Measurements from ENCODE around the gene LSM8. TPM values are rescaled to one million over a fixed set of nuclear protein-coding genes. Genes with fewer than 3 reads are reported as not detected.

LSM8 gene
- total and polyA plus RNA-seq, 10 of the 15 experiments (the other 5 are each of a cell fraction or from before 2014, with no cell fraction given), result 46.9 to 173 (median 111) TPM

- BruUV-seq (replicated peaks), result no TSS peak
- no peaks in the 10 kb centered on the region for H3K79me2 ChIP-seq (ENCODE audit: control insufficient read depth, insufficient read depth, low read length)
- no peaks in the 10 kb centered on the region for H4K20me1 ChIP-seq (ENCODE audit: control insufficient read depth, insufficient read depth)
- no peak overlapping the region for H3K9ac ChIP-seq (ENCODE audit: control insufficient read depth, insufficient read depth, low read length)
- H3K27ac ChIP-seq (ENCODE audit: control insufficient read depth, insufficient read depth), result no peak overlapping the region
- ATAC-seq (no peak), FAIRE-seq (no peak), DNase-seq (ENCODE audit: low read depth, low spot score) (no peak)
- H3K27me3 ChIP-seq (replicated peaks in 1 of 2; ENCODE audit: control insufficient read depth in 2 of 2, insufficient read depth in 2 of 2, low read length in 1 of 2), result no peaks in the 10 kb centered on the region
- H3K4me1 ChIP-seq (ENCODE audit: control insufficient read depth, insufficient read depth, low read length), result no peaks in the 10 kb centered on the region
- WGBS (ENCODE audit: insufficient coverage, insufficient replicate concordance, low lambda C conversion rate, missing lambda C conversion rate), result 0% methylated on average over 2 of the region's 2 CpGs
- CTCF ChIA-PET, result interaction anchor here (0.6 to 4.9 kb wide), 15 partner anchors 9 to 767 kb away, joined by 3 to 31 read pairs (median 4); no protein-coding TSS in a partner anchor
- no peak overlapping the region for H3K4me2 ChIP-seq (ENCODE audit: control insufficient read depth, insufficient read depth)
- H2AFZ ChIP-seq (ENCODE audit: control insufficient read depth, low read depth, low read length), result no peak overlapping the region
- POLR2A ChIA-PET, result no interaction called here
- SMC1A ChIA-PET (ENCODE audit: uncharacterized antibody, unreplicated experiment), result interaction anchor here (0.6 to 1.7 kb wide), 5 partner anchors 158 to 752 kb away, joined by 3 to 8 read pairs (median 4); no protein-coding TSS in a partner anchor
- intact Hi-C loops (cut with micrococcal nuclease; ENCODE audit: unreplicated experiment) (loop anchor here (2.0 to 5.0 kb wide), 4 partner anchors 159 to 749 kb away; no protein-coding TSS in a partner anchor), in situ Hi-C loops (cut with MboI) (loop anchor here (5.0 kb wide), 1 partner anchor 394 kb away; no protein-coding TSS in a partner anchor)
- no peaks in the 10 kb centered on the region for H3K36me3 ChIP-seq (ENCODE audit: control insufficient read depth in 2 of 2, insufficient read depth in 2 of 2, low read length in 1 of 2)
- RAD21 ChIA-PET (ENCODE audit: unreplicated experiment), result interaction anchor here (0.8 to 1.9 kb wide), 4 partner anchors 120 to 751 kb away, joined by 4 to 8 read pairs (median 4); no protein-coding TSS in a partner anchor
- H3K9me3 ChIP-seq (replicated peaks; ENCODE audit: control insufficient read depth, insufficient read depth, low read length), result no peaks in the 10 kb centered on the region
- H3K4me3 ChIP-seq, result no peak overlapping the region
- TF ChIP-seq E4F1 (IDR thresholded peaks at IDR 0.05; ENCODE audit: borderline replicate concordance, partially characterized antibody) (no peak), JUND (IDR thresholded peaks at IDR 0.05; ENCODE audit: low read depth, low read length) (no peak), ATF3 (IDR thresholded peaks at IDR 0.05; ENCODE audit: borderline replicate concordance, extremely low read depth, low read depth, low read length) (no peak), HSF1 (IDR thresholded peaks at IDR 0.05; ENCODE audit: low read depth, low read length) (no peak), CHD4 (IDR thresholded peaks at IDR 0.05) (no peak), BCL3 (IDR thresholded peaks at IDR 0.05; ENCODE audit: borderline replicate concordance, insufficient read depth, low read depth, low read length, poor library complexity, severe bottlenecking) (no peak), ZBED1 (IDR thresholded peaks at IDR 0.05; ENCODE audit: borderline replicate concordance) (no peak), NBN (IDR thresholded peaks at IDR 0.05) (no peak), CREM (IDR thresholded peaks at IDR 0.05; ENCODE audit: low read depth) (no peak), RUNX3 (IDR thresholded peaks at IDR 0.05; ENCODE audit: low read length) (no peak), IRF3 (IDR thresholded peaks at IDR 0.05) (no peak), NFYA (IDR thresholded peaks at IDR 0.05; ENCODE audit: borderline replicate concordance, low read depth, low read length) (no peak), MYC (IDR thresholded peaks at IDR 0.05; ENCODE audit: insufficient read depth, insufficient read length, insufficient replicate concordance, low read length, severe bottlenecking) (no peak), ZNF207 (IDR thresholded peaks at IDR 0.05; ENCODE audit: borderline replicate concordance) (no peak)
- TF ChIP-seq, protein P1, sequence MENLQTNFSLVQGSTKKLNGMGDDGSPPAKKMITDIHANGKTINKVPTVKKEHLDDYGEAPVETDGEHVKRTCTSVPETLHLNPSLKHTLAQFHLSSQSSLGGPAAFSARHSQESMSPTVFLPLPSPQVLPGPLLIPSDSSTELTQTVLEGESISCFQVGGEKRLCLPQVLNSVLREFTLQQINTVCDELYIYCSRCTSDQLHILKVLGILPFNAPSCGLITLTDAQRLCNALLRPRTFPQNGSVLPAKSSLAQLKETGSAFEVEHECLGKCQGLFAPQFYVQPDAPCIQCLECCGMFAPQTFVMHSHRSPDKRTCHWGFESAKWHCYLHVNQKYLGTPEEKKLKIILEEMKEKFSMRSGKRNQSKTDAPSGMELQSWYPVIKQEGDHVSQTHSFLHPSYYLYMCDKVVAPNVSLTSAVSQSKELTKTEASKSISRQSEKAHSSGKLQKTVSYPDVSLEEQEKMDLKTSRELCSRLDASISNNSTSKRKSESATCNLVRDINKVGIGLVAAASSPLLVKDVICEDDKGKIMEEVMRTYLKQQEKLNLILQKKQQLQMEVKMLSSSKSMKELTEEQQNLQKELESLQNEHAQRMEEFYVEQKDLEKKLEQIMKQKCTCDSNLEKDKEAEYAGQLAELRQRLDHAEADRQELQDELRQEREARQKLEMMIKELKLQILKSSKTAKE (IDR thresholded peaks at IDR 0.05; ENCODE audit: low read depth, poor library complexity, severe bottlenecking), result no peak
Observed at GRCh38 chr7:118151671-118152070, 32.3 kb upstream of the LSM8 start.
